SK-MEL-5 (cell line): ENCODE results near the gene AGTPBP1. TPM values are rescaled to one million over a fixed set of nuclear protein-coding genes. Genes with fewer than 3 reads are reported as not detected.
"Not testable (repeated sequence)": the region's sequence is repeated elsewhere in the genome, so short reads cannot be mapped to it uniquely, and the experiment has no call there.

ENCODE experiments used
- DNase-seq: peaks from one replicate; pipeline ENCODE4 v3.0.0-alpha.2; 2016; ENCODE audit warnings: low read depth, low spot score
- in situ Hi-C: cut with HindIII; loops from 2 replicates; pipeline ENCODE4 v1.10.0; 2016; ENCODE audit warnings: low sequenced_read_pairs, high pct_unique_total_duplicates, low pct_unique_long_range_greater_than_20kb
- total RNA-seq: library from RNA; depleted of rRNA; stranded (reverse); fragments of >200 nt; shearing (Covaris generic); gene quantifications from 2 replicates; pipeline ENCODE4 v1.2.3, GENCODE V29; 2014

AGTPBP1 gene
- total RNA-seq, 1 experiment from 2014 or later: 15.8 TPM

GRCh38 chr9:85577353-85577952, 164.3 kb downstream of the AGTPBP1 start:
- in situ Hi-C loops: no loop called here
- no peak for DNase-seq

- no peak for DNase-seq
- in situ Hi-C loops: no loop called here
These were observed 165.9 kb downstream of the AGTPBP1 start for GRCh38 chr9:85575868-85576267.

- DNase-seq, in situ Hi-C loops: not testable (repeated sequence)
These were observed 168.2 kb downstream of the AGTPBP1 start for GRCh38 chr9:85573546-85573945.

- DNase-seq, in situ Hi-C loops: not testable (repeated sequence)
These were observed 168.8 kb downstream of the AGTPBP1 start for GRCh38 chr9:85572917-85573316.

GRCh38 chr9:85569988-85570387, 171.8 kb downstream of the AGTPBP1 start:
- DNase-seq: peak; percentile 4
- in situ Hi-C loops: no loop called here

- in situ Hi-C loops: no loop called here
These were observed 182.2 kb downstream of the AGTPBP1 start for GRCh38 chr9:85559526-85559925.

GRCh38 chr9:85554349-85554748, 187.4 kb downstream of the AGTPBP1 start:
- DNase-seq: no peak

More at GRCh38 chr9:85559526-85559925, 182.2 kb downstream of the AGTPBP1 start:
- DNase-seq: no peak

GRCh38 chr9:85553475-85553874, 188.3 kb downstream of the AGTPBP1 start:
- DNase-seq: no peak
- in situ Hi-C loops: no loop called here

More at GRCh38 chr9:85554349-85554748, 187.4 kb downstream of the AGTPBP1 start:
- in situ Hi-C loops: no loop called here

- no peak for DNase-seq
- in situ Hi-C loops: no loop called here
These were observed 194.2 kb downstream of the AGTPBP1 start for GRCh38 chr9:85547599-85547998.

- in situ Hi-C loops: no loop called here
- no peak for DNase-seq
These were observed 198.6 kb downstream of the AGTPBP1 start for GRCh38 chr9:85543196-85543595.

- DNase-seq: no peak
- in situ Hi-C loops: no loop called here
These were observed 199.9 kb downstream of the AGTPBP1 start for GRCh38 chr9:85541876-85542275.

- DNase-seq: no peak
- in situ Hi-C loops: no loop called here
These were observed 205.2 kb downstream of the AGTPBP1 start for GRCh38 chr9:85536514-85536913.

GRCh38 chr9:85536076-85536475, 205.7 kb downstream of the AGTPBP1 start:
- in situ Hi-C loops: no loop called here
- no peak for DNase-seq

GRCh38 chr9:85534340-85534739, 207.4 kb downstream of the AGTPBP1 start:
- DNase-seq: no peak
- in situ Hi-C loops: no loop called here

GRCh38 chr9:85533538-85533937, 208.2 kb downstream of the AGTPBP1 start:
- DNase-seq: no peak
- in situ Hi-C loops: no loop called here

GRCh38 chr9:85530721-85531120, 211.0 kb downstream of the AGTPBP1 start:
- no peak for DNase-seq
- in situ Hi-C loops: no loop called here

- in situ Hi-C loops: no loop called here
- no peak for DNase-seq
These were observed 213.1 kb downstream of the AGTPBP1 start for GRCh38 chr9:85528607-85529006.

GRCh38 chr9:85528142-85528541, 213.6 kb downstream of the AGTPBP1 start:
- in situ Hi-C loops: no loop called here

GRCh38 chr9:85527331-85528020, 214.3 kb downstream of the AGTPBP1 start:
- no peak for DNase-seq
- in situ Hi-C loops: no loop called here

More at GRCh38 chr9:85528142-85528541, 213.6 kb downstream of the AGTPBP1 start:
- DNase-seq: no peak
